Posterior cingulate gyrus (tissue), 11 donors: ENCODE measurements around the gene NOP9.

Source experiments
- DNase-seq, 10 donors: peaks; one replicate each; pipeline versions ENCODE4 v3.0.0 to v3.0.0-alpha.2; 2020 to 2021; ENCODE audit warnings: mixed read lengths in 3 of 10
- intact Hi-C: fragments of 100-400 bp; cut with DNase I; formaldehyde crosslinking; loops from one replicate; pipeline ENCODE4 v1.15.1; 2023

NOP9 gene

DNA sequence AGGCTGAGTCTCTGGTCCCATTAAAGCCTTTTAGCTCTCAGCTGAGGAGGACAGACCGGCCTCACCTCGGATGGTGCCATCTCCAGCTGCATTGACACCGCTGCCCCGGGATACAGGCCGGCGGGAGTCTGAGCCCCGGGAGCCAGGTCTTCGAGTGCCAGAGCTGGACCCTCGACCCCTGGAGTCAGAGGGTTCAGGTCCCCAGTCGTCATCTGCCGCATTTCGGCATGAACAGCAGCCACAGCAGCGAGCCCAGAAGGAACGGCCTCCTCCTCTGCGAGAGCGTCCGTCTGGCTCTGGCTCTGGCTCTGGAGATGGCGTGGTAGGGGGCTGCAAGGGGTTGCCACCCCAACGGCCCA lies 37.7 kb upstream of the NOP9 start:
- DNase-seq = peak in 3 of 10 donors; percentile 64 to 78 (median 69)
- intact Hi-C loops = no loop called here

DNA sequence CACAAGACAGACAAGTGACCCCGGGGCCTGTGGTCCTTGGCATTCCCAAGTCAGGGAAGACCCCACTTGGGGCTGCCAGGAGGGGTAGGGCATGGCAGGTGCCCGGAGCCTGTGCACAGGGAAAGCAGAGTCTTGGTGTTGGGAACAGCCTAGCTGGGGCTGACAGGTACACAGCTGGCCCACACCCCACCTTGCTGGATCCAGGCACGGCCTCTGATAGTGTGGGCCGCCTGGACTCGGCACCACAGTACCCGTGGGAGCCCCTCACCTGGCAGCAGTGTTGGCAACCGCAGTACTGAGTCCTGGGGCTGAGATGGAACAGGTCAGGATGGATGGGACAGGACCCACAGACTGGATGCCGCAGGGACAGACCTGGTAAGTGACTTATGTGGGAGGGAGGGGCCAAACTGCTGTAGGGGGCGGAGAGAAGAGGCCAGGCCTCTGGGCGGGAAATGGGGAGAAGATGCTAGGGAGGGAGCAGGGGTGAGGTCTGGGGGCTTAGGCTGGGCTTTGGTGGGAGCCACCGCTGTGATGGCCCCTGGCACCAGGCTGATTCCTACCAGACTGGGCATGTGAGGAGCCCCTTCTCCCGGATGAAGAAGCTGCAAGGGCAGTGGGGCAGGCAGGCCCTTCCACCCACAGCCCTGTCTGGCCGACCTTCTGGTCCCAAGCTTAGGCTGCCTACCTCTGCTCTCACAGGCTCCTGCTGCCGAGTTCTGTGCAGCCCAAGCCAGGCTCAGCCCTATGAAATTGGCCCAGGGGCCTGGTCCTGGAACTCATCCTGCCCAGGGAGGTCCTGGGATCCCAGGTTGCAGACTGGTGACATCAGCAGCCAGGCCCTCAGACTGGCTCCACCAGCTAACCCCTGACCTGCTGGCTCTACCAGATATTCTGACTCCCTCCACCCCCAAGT lies 36.6 kb upstream of the NOP9 start, which contains the start of gene TGM1:
Gene TGM1 (minus strand): TSS at position 357 of the 913 bp plus-strand sequence. CDS start 825 bp downstream, outside the sequence.
- peak in 3 of 10 donors; percentile 50 to 82 (median 59) for DNase-seq
- intact Hi-C loops = no loop called here

DNA sequence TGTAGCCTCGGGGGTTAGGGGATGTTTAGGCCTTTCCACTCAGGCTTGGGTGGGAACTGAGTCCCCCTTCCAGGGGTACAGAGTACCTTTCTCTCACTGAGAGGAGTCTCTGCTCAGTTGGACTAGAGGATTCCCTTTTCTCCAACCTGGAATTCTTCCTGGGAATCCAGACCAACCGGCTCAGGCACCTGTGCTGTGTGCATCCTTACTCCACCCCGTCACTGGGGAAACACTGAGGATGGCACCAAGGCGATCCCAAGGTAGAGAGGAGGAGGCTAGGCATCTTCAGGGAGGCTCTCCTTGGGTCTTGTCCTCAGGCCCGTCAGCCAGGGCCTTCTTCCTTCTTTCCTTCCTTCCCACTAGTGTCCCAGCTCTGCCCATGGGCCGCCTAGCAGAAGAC lies 35.8 kb upstream of the NOP9 start:
- intact Hi-C loops = no loop called here
- DNase-seq = peak in 1 of 10 donors; percentile 3

DNA sequence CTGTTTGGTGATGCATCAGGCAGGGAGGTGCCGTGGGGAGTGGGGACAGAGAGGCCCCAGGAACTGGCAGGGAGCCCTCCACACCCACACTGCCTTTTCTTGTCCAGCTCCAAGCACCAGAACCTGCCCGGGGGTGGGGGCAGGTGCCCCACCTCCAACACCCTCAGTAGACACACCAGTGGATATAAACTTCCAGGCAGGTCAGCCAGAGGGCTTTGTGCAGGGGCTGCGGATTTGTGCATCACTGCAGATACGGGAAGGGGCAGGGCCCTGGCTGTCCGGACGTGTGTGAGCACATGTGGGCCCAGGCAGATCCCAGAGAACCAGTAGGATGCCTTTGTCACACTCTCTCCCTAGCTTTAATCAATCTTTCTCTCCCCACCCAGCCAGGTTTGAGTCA lies 35.4 kb upstream of the NOP9 start:
- DNase-seq = peak in 2 of 10 donors; percentile 22 to 41
- intact Hi-C loops = no loop called here

DNA sequence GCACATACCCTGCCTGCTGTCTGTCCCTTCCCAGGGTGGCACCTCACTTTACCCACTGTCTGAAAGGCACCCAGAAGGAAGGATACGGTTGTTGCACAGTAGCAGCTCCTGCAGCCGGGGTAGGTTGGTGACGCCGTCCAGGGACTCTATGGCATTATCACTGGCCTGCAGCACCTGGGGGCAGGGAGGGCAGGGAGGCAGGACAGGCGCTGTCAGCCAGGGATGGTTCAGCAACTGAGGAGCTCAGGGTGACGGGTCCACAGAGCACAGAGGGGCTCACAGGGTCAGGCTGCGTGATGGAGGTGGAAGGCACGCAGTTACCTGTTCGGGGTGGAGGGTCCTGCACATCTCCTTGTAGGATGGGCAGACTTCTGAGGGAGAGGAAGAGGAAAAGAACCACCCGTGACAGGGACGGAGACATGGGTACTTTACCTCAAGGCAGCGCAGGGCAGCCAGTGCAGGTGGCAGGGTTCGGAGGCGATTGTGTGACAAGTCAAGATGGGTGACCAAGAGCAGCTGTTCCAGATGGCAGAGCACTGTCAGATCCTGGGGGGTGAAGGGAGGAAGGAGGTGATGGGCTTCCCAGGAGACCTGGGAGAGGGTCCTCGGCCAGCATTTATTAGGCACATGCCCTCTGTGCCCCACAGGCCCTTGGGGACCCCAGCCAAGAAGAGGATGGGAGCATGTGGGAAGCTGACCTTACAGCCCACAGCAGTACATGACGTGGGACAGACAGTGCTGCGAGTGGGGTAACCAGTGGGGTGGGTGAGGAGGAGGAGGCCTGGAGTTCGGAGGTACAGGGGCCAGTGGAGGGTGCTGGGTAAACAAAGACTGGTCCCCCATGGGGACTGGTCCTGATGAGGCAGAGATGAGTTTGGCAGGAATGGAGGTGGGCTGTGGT lies 33.1 kb upstream of the NOP9 start:
- DNase-seq = peak in 2 of 10 donors; percentile 24 to 41
- intact Hi-C loops = no loop called here

DNA sequence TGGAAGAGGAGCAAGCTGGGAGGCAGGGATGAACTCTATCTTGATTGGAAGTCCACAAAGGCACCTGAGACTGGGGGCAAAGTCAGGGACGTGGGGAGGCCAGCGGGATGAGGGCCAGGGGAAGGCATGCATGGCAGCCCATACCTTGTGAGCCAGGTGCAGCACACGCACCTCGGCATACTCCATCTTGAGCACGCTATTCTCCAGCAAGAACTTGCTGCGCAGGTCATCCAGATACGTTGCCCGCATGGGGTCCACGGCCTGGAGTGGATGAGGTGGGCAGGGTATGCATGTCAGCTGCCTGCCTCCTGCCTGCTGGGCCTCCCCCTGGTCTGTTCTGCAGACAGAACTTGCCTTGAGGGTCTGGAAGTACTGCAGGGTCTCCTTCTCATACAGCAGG lies 32.1 kb upstream of the NOP9 start:
- DNase-seq = peak in 2 of 10 donors; percentile 33 to 62
- intact Hi-C loops = no loop called here

DNA sequence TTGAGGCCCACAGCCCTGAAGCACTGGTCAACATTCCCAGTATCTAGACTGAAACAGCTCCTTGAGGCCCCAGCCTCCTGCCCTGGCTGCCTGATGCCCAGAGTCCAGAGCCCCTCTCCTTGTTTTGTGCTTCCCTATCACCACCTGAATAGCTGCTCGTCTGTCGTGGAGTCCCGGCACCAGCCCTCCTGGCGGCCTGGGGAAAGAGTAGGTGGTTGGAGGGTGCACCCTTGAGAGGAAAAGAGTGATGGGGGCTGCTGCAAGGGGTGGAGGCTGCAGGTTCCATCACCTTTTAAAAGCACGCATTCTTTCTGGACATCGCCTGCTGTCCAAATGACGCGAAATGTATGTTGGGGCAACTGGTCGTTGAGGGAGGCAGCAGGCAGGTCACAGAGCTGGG lies 31.4 kb upstream of the NOP9 start:
- intact Hi-C loops = no loop called here

DNA sequence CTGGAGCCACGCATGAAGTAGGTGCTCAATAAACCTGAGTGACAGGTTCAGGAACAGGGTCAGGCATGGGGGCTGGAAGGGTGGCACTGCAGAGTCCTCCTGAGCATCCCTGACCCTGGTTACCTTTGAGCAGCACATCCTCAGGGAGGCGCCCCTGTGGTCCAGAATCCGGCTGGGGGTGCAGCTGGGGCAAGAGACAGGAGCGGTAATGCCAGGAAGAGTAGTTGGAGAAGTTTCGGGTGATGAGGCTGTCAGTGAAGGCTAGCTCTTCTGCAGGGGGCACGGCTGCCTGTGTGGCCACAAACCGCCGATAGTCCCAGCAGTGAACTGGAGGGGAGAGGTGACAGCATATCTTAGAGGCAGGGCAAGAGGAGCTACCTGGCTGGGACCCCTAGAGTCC lies 30.3 kb upstream of the NOP9 start:
- DNase-seq = peak in 2 of 10 donors; percentile 23 to 44
- intact Hi-C loops = no loop called here

More for the DNA sequence above, 31.4 kb upstream of the NOP9 start:
- DNase-seq = peak in 2 of 10 donors; percentile 24 to 38

DNA sequence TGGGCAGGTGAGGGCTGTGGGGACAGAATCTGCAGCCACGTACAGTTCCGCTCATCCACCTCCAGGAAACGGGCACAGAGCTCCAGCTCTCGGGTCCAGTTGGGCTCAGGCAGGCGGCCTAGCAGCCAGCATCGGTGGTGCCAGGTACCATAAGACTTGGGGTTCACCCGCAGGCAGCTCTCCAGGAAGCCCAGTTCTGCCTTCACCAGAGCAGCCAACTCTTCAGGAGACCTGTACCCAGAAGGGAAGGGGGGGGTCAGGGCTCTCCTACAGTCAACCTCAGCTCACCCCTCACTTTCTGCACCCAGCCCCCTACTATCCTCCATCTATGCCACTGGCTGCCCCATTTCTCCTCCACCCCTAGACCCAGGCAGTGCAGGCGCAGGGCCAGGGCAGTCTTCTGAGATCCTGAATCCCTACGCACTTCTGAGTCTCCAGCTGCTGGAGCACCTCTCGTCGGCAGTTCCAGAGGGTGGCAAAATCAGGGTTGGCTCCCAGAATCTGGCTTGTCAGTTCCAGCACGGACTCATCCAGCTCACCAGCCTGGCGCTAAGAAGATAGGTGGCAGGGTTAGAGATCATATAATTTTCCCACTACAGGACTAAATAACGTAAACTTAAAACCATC lies 29.6 kb upstream of the NOP9 start:
- intact Hi-C loops = loop anchor here (2.0 kb wide), 1 partner anchor 27 kb away; the partner anchor contains the start of gene TINF2
- peak in 2 of 10 donors; percentile 39 to 56 for DNase-seq

DNA sequence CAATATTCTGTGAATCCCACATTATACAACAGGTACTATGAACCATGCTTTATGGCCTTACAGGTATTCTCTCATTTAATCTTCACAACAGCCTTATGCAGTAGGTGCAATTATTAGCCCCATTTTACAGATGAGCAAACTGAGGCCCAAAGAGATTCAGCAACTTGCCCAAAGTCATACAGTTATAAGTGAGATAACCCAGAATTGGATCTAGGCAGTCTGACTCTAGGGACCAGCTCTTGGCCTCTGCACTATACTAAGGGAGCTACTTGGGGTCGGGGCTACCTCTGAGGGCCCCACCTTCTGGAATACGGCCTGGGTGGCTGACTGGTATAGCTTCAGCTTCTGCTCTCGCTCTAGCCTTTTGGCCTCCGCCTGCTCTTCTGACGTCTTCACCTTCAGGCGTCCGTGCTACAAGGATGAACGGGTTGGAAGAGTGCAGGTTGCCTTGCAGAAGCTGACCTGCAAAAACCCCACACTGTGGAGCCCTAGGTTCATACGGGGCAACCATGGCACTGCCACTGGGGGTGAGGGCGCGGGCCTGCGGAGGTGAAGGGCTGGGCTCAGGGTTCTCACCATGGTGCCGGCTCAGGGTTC lies 29.0 kb upstream of the NOP9 start:
- intact Hi-C loops = loop anchor here (1.0 to 2.0 kb wide), 2 partner anchors 28 to 29 kb away; partner anchors contain the start of genes DHRS1, NOP9 and TINF2
- DNase-seq = peak in 1 of 10 donors; percentile 66

DNA sequence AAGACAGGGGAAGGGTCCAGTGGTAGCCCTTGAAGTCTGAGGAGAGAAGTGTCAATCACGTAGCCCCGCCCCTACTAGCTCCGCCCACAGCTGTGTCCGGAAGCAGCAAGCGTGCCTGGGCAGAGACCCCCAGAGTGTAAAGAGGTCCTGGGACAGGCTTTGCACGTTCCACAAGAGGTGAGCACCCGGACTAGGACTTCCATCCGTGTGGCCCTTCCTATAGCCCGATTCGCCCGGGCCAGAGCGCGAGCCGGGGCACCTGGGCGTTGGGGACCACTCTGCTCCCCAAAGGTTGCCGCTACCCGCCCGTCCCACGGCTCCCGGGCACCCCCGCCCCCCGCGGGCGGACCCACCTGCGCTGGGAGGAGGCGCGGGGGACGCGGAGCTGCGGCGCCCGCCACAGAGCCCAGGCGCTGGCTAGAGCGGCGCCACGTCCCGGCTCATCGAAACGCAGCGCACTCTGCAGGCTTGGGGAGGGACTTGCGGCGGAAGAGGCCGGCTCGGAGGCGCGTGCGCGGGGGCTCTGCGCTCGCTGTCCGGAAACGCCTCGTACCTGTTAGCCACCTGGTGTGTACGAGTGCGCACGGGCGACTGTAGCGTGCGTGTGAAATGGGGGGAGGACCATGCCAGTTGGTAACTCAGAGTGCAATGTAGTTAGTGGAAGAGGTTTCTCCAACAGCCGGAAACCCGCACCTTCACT lies 28.4 kb upstream of the NOP9 start, which contains the start of gene RABGGTA:
Gene RABGGTA (minus strand): TSS at position 464 of the 700 bp plus-strand sequence. CDS start 482 bp downstream, outside the sequence.
- DNase-seq = peak; percentile 73 to 98 (median 84)
- intact Hi-C loops = loop anchor here (1.0 to 2.0 kb wide), 2 partner anchors 28 kb away; partner anchors contain the start of genes DHRS1, NOP9 and TINF2

DNA sequence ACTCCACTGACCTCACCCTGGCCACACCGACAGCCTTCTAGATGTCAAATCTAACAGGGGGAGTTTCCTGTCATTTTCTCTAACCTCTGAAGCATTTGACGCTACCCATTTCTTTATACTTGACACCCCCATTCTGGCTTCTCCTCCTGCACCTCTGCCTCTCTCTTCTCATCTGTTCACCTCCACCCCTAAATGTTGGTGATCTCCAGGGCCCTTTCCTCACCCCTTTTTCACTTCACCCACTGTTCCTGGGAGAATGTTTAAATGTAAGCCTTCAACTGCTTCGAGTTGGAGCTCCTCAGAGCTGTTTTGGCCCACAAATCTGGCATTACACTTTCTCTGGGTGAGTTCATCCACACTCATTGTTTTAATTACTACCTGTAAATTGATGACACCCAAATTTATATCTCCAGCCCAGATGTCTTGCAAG lies 27.8 kb upstream of the NOP9 start:
- no peak for DNase-seq
- intact Hi-C loops = loop anchor here (1.0 to 2.0 kb wide), 2 partner anchors 27 to 29 kb away; partner anchors contain the start of genes DHRS1, NOP9 and TINF2

DNA sequence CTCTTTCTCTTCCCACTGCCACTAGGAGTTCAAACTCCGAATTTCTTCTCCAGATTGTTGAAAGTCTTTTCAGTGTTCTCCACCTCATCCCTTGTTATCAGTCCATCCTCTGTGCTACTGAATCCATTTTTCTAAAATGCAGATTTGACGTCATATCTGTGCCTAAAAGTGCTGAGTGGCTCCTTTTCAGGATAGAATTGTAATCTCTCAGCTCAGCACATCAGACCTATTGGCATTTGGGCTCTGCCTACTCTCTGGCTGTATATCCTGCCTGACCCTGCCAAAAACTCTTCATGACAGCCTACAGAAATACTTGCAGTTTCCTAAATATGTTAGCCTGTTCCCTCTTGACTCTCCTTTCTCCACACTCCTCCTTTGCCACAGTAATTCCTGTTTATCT lies 27.2 kb upstream of the NOP9 start:
- DNase-seq = no peak
- intact Hi-C loops = no loop called here

DNA sequence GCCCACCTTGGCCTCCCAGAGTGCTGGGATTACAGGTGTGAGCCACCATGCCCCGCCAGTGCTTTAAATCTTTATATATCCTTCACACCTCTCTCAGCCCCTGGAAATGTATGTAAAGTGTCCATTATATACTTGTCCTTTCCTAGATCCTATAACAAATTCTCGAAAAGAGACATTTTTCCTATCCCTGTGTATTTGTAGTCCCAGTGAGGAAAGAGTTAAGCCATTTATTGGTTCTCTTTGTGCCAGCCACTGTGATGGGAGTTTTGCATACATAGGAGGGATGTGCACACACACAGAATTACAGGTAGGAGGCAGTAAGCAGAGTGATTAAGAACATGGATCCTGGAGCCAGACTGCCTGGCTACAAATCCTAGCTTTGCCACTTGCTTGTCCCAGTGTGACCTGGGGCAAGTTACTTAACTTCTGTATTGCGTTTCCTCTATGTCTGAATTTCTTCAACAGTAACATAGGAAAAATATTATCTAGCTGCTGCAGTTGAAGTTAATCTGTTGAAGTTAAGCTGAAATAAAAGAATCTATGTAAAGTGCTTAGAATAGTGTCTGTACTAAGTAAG lies 26.1 kb upstream of the NOP9 start:
- peak in 2 of 10 donors; percentile 7 to 35 for DNase-seq
- intact Hi-C loops = no loop called here

DNA sequence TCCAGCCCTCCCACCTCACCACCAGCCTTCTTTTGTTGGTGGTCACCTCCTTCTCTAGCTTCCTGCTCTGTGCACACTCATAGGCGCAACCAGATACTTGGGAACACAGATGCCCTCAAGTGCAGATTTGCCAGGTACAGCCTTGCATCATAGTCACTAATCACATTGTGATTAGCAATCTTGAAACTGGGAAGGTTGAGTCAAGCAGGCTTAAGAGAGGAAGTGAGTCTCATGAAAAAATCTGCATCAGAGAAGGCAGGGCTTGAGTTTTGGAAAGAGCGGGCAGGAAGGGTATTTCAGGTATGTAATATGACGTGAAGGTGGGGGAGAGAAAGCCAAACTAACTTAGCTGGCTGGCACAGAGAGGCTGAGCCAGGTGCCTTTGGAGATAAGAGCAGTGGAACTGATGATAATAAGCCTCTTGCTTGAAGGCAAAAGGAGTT lies 25.5 kb upstream of the NOP9 start:
- DNase-seq = peak in 3 of 10 donors; percentile 7 to 42 (median 35)
- intact Hi-C loops = no loop called here

DNA sequence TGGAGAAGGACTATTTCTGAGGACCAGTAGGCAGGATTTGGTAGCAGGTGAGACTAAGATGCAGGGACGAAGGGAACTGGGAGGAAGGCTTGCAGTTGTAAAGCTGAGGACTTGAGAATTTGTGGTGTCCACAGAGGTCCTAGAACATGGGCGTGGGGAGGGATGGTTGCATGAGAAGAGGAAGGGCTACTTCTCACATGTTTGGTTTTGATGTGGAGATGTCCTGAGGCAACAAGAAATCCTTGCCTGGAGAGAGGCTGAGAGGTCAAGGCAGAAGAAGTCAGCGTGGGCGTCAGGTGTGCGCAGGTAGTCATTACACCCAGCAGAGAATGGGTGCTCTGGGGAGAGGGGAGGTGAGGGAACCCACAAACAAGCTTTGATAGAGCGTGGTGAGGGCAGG lies 22.6 kb upstream of the NOP9 start:
- intact Hi-C loops = no loop called here
- DNase-seq = peak in 3 of 10 donors; percentile 3 to 45 (median 21)

DNA sequence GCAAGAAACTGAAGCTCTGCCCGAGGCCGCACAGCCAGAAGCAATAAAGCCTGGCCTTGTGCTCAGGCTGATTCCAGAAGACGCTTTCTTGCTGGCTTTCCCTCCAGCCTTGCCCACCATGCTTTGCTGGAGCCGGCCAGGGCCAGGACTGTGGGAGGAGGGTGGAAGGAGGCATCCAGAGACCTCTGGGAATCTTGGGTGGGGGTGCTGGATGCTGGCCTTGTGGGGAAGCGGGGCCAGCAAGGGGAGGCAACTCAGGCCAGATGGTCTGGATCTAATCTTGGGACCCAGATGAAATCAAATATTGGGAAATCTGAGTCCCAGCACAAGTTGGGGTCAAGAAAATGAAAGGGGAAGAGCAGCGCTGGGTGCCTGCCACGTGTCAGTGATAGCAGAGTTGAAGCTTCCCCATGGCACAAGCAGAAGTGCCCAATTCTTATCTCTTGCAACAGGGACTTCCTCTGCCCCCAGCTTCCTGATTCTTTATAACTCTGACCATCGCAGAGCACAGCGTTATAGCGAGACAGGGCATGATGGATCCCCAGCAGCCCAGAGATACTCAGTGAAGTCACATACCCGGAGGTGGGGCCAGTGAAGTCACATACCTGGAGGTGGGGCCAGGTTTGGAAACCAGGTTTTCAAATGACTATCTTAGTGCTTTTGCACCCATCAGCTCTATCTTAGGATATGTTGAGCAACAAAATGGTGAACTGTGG lies 21.9 kb upstream of the NOP9 start:
- intact Hi-C loops = no loop called here
- peak in 3 of 10 donors; percentile 45 to 81 (median 52) for DNase-seq

DNA sequence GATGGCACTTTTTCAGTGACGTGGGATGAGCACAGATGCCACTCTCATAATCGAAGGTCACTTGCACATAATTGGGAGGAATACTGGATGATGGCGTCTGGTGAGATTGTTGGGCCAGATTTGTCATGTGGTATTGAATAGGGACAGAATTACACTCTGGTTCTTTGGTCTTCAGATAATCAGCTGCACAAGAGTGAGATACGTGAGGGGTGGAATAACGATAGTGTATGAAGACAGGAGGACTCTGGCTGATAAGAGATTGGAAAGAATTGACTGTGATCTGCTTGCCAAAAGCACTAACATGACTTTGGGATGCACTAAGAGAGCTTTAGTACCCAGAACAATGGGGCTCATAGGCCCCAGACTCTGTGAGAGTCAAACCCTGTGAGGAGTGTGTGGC lies 21.2 kb upstream of the NOP9 start:
- intact Hi-C loops = no loop called here
- DNase-seq = no peak
